Measurements from ENCODE around the gene NFIA. TPM values are rescaled to one million over a fixed set of nuclear protein-coding genes. Genes with fewer than 3 reads are reported as not detected.

The NFIA gene
- total and polyA plus RNA-seq, 2 donors (not counting 1 experiment from before 2014, with no cell fraction given), result 5.4 to 11.0 TPM

DNA sequence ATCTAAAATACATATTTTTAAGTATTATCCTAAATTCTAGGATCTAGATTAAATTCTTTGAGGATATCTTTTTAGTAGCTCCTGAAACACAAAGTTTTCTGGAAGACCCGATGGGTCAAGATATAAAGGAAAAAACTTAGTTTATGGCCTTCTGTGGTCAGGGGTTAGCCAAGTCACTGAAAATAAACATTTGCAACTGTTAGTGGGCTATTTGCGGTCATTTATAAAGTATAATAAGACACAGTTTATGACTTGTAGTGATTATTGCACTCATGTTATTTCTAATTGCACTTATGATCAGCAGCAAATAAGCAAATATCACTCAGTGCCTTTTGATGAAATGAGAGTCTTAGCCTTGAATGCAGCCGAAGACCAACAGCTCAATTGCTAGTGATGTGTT lies 183.3 kb downstream of the NFIA start:
- TF ChIP-seq, protein P1, sequence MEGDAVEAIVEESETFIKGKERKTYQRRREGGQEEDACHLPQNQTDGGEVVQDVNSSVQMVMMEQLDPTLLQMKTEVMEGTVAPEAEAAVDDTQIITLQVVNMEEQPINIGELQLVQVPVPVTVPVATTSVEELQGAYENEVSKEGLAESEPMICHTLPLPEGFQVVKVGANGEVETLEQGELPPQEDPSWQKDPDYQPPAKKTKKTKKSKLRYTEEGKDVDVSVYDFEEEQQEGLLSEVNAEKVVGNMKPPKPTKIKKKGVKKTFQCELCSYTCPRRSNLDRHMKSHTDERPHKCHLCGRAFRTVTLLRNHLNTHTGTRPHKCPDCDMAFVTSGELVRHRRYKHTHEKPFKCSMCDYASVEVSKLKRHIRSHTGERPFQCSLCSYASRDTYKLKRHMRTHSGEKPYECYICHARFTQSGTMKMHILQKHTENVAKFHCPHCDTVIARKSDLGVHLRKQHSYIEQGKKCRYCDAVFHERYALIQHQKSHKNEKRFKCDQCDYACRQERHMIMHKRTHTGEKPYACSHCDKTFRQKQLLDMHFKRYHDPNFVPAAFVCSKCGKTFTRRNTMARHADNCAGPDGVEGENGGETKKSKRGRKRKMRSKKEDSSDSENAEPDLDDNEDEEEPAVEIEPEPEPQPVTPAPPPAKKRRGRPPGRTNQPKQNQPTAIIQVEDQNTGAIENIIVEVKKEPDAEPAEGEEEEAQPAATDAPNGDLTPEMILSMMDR (conservative IDR thresholded peaks at IDR 0.05 in 1 of 2, IDR thresholded peaks at IDR 0.05 in 1 of 2; ENCODE audit: low read depth in 1 of 2, low read length in 2 of 2), result no peak
- TF ChIP-seq EZH2 (IDR thresholded peaks at IDR 0.05; ENCODE audit: low read length, missing control alignments), result no peak
- Histone ChIP-seq H3K79me2 (ENCODE audit: control insufficient read depth, insufficient read depth, low read length) (no peaks in the 10 kb centered on the region), H3K9me3 (ENCODE audit: control insufficient read depth, insufficient read depth, low read depth, low read length) (no peaks in the 10 kb centered on the region), H3K4me3 (replicated peaks in 1 of 4; ENCODE audit: control extremely low read depth in 1 of 4, insufficient read depth in 1 of 4, low read depth in 3 of 4, low read length in 4 of 4) (no peak overlapping the region), H3K9ac (ENCODE audit: insufficient read depth, low read length) (no peak overlapping the region), H4K20me1 (ENCODE audit: control insufficient read depth, extremely low read depth, insufficient read depth, low read length) (no peaks in the 10 kb centered on the region), H3K27ac (ENCODE audit: insufficient read depth, low read length) (no peak overlapping the region), H3K4me1 (ENCODE audit: control insufficient read depth, extremely low read depth, insufficient read depth, low read length) (no peaks in the 10 kb centered on the region), H3K27me3 (ENCODE audit: control insufficient read depth, insufficient read depth, low read length) (no peaks in the 10 kb centered on the region), H3K4me2 (ENCODE audit: extremely low read depth, insufficient read depth, low read length) (no peak overlapping the region), H2AFZ (ENCODE audit: low read length) (no peak overlapping the region), H3K36me3 (ENCODE audit: control insufficient read depth, insufficient read depth, low read length) (no peaks in the 10 kb centered on the region)
- no peak for DNase-seq (ENCODE audit: low read depth in 2 of 2)

- H3K27me3 ChIP-seq (ENCODE audit: control insufficient read depth, insufficient read depth, low read length), result no peaks in the 10 kb centered on the region
- H3K79me2 ChIP-seq (ENCODE audit: control insufficient read depth, insufficient read depth, low read length), result no peaks in the 10 kb centered on the region
- H3K4me3 ChIP-seq (replicated peaks in 1 of 4; ENCODE audit: control extremely low read depth in 1 of 4, insufficient read depth in 1 of 4, low read depth in 3 of 4, low read length in 4 of 4), result no peak overlapping the region
- no peaks in the 10 kb centered on the region for H4K20me1 ChIP-seq (ENCODE audit: control insufficient read depth, extremely low read depth, insufficient read depth, low read length)
- no peak overlapping the region for H3K27ac ChIP-seq (ENCODE audit: insufficient read depth, low read length)
- no peaks in the 10 kb centered on the region for H3K4me1 ChIP-seq (ENCODE audit: control insufficient read depth, extremely low read depth, insufficient read depth, low read length)
- H3K4me2 ChIP-seq (ENCODE audit: extremely low read depth, insufficient read depth, low read length), result no peak overlapping the region
- no peak overlapping the region for H2AFZ ChIP-seq (ENCODE audit: low read length)
- DNase-seq (ENCODE audit: low read depth in 2 of 2), result no peak
- H3K36me3 ChIP-seq (ENCODE audit: control insufficient read depth, insufficient read depth, low read length), result no peaks in the 10 kb centered on the region
- no peaks in the 10 kb centered on the region for H3K9me3 ChIP-seq (ENCODE audit: control insufficient read depth, insufficient read depth, low read depth, low read length)
- H3K9ac ChIP-seq (ENCODE audit: insufficient read depth, low read length), result no peak overlapping the region
- TF ChIP-seq, protein P1 (conservative IDR thresholded peaks at IDR 0.05 in 1 of 2, IDR thresholded peaks at IDR 0.05 in 1 of 2; ENCODE audit: low read depth in 1 of 2, low read length in 2 of 2), result no peak
- no peak for TF ChIP-seq EZH2 (IDR thresholded peaks at IDR 0.05; ENCODE audit: low read length, missing control alignments)
Observed at GRCh38 chr1:61266738-61267137, 184.4 kb downstream of the NFIA start.

DNA sequence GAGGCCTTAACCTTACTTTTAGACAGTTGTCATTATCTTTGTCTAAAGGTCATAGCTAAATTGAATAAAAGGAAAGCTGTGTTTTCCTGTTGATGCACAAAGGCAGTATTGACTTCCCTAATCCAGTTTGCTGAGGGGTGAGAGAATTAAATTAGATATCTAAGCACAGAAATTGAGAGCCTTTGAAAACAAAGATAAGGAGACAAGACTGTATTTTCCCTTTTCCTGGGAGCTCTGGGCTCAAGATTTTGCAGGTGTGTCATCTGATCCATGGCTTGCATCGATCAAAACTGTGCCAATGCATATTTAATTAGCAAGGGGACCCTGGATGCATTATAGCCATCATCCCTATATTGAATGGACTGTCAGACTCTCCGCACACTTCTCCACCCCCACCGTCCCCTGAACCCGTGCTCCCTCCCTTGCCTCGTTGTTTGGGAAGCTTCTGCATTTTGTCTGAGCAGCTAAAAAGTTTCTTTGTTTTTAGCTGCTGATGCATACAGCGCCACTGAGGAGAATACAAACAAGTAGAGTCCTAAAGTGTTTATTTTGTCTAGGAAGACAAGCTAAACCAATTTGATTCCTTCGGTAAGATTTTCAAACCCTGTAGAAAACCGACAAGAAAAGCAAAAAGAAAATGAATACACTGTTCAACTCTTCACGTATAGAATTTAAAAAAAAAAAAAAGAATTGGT lies 186.3 kb downstream of the NFIA start:
- no peak for DNase-seq (ENCODE audit: low read depth in 2 of 2)
- Histone ChIP-seq H3K4me2 (ENCODE audit: extremely low read depth, insufficient read depth, low read length) (no peak overlapping the region), H3K9ac (ENCODE audit: insufficient read depth, low read length) (no peak overlapping the region), H3K4me1 (ENCODE audit: control insufficient read depth, extremely low read depth, insufficient read depth, low read length) (no peaks in the 10 kb centered on the region), H3K79me2 (ENCODE audit: control insufficient read depth, insufficient read depth, low read length) (no peaks in the 10 kb centered on the region), H3K9me3 (ENCODE audit: control insufficient read depth, insufficient read depth, low read depth, low read length) (no peaks in the 10 kb centered on the region), H3K4me3 (replicated peaks in 1 of 4; ENCODE audit: control extremely low read depth in 1 of 4, insufficient read depth in 1 of 4, low read depth in 3 of 4, low read length in 4 of 4) (no peak overlapping the region), H3K27ac (ENCODE audit: insufficient read depth, low read length) (no peak overlapping the region), H3K36me3 (ENCODE audit: control insufficient read depth, insufficient read depth, low read length) (no peaks in the 10 kb centered on the region), H4K20me1 (ENCODE audit: control insufficient read depth, extremely low read depth, insufficient read depth, low read length) (no peaks in the 10 kb centered on the region), H2AFZ (ENCODE audit: low read length) (no peak overlapping the region), H3K27me3 (ENCODE audit: control insufficient read depth, insufficient read depth, low read length) (no peaks in the 10 kb centered on the region)
- TF ChIP-seq, protein P1 (conservative IDR thresholded peaks at IDR 0.05 in 1 of 2, IDR thresholded peaks at IDR 0.05 in 1 of 2; ENCODE audit: low read depth in 1 of 2, low read length in 2 of 2), result no peak
- no peak for TF ChIP-seq EZH2 (IDR thresholded peaks at IDR 0.05; ENCODE audit: low read length, missing control alignments)

All from fibroblast of lung (primary cell).